Measurements from ENCODE around the gene OR1K1. TPM values are rescaled to one million over a fixed set of nuclear protein-coding genes. Genes with fewer than 3 reads are reported as not detected.
"Not testable (repeated sequence)": the region's sequence is repeated elsewhere in the genome, so short reads cannot be mapped to it uniquely, and the experiment has no call there.

Gene OR1K1
- polyA plus RNA-seq, 3 donors = not detected

DNA sequence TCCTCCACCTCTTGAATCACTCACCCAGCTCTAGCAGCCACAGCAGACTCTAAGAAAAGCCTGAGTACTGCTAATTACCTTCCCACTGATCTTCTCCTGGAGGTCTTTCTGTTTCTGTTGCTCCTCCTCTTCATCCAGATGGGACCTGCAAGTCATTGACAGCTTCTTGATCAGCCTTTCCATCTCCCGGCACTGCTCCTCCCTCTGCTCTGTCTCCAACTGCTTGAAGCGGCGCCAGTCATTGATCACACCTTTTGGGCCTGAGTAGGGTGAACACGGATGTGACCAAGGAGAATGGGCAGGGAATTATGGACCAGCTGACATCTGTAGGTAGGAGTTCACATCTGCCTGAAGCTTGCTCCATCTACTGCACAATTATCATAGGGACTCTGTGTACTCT lies 23.0 kb downstream of the OR1K1 start:
- H3K9ac ChIP-seq (ENCODE audit: insufficient read depth, low read length, poor library complexity, severe bottlenecking) = no peak overlapping the region
- Mint-ChIP-seq H3K4me1 (peaks cover 32% of the 10 kb centered on the region), H3K9me3 (no peaks in the 10 kb centered on the region), H3K27ac (peak overlapping the region in 2 of 7 donors; percentile 1 to 69), H3K36me3 (peaks cover 40 to 58% of the 10 kb centered on the region in 2 donors), H3K27me3 (ENCODE audit: low read depth in 3 of 3) (peaks cover 0 to 2% (median 0%) of the 10 kb centered on the region in 3 donors), H3K4me3 (no peak overlapping the region)
- no peak overlapping the region for H3K27ac ChIP-seq (ENCODE audit: low read depth in 1 of 2, low read length in 2 of 2)
- H2AFZ ChIP-seq (ENCODE audit: insufficient read depth, low read depth, low read length, poor library complexity, severe bottlenecking) = no peak overlapping the region
- H3K79me2 ChIP-seq (ENCODE audit: insufficient read depth, low read length) = peaks cover 57% of the 10 kb centered on the region
- no peak overlapping the region for H3K4me3 ChIP-seq (replicated peaks in 1 of 3; ENCODE audit: low read depth in 2 of 3, low read length in 3 of 3)
- DNase-seq = no peak
- H4K20me1 ChIP-seq (ENCODE audit: insufficient read depth, low read length) = peaks cover 43% of the 10 kb centered on the region
- no peaks in the 10 kb centered on the region for H3K27me3 ChIP-seq (ENCODE audit: control insufficient read depth in 2 of 2, insufficient read depth in 2 of 2, low read length in 2 of 2)
- 100% methylated on average over 1 of the region's 4 CpGs for WGBS (ENCODE audit: insufficient coverage)
- peaks cover 26 to 27% of the 10 kb centered on the region in 2 donors for H3K4me1 ChIP-seq (ENCODE audit: control insufficient read depth in 1 of 2, insufficient read depth in 2 of 2, low read length in 2 of 2)
- peaks cover 49 to 73% of the 10 kb centered on the region in 2 donors for H3K36me3 ChIP-seq (replicated peaks in 1 of 2; ENCODE audit: control insufficient read depth in 1 of 2, insufficient read depth in 2 of 2, low read length in 2 of 2)
- intact Hi-C loops (cut with micrococcal nuclease) = loop anchor here in 1 of 2 donors (10.0 kb wide), 1 partner anchor 558 kb away; the partner anchor contains the start of genes MRRF and RBM18
- no peaks in the 10 kb centered on the region for H3K9me3 ChIP-seq (replicated peaks in 1 of 2; ENCODE audit: control insufficient read depth in 1 of 2, insufficient read depth in 1 of 2, low read length in 2 of 2)
- TF ChIP-seq, protein P1, sequence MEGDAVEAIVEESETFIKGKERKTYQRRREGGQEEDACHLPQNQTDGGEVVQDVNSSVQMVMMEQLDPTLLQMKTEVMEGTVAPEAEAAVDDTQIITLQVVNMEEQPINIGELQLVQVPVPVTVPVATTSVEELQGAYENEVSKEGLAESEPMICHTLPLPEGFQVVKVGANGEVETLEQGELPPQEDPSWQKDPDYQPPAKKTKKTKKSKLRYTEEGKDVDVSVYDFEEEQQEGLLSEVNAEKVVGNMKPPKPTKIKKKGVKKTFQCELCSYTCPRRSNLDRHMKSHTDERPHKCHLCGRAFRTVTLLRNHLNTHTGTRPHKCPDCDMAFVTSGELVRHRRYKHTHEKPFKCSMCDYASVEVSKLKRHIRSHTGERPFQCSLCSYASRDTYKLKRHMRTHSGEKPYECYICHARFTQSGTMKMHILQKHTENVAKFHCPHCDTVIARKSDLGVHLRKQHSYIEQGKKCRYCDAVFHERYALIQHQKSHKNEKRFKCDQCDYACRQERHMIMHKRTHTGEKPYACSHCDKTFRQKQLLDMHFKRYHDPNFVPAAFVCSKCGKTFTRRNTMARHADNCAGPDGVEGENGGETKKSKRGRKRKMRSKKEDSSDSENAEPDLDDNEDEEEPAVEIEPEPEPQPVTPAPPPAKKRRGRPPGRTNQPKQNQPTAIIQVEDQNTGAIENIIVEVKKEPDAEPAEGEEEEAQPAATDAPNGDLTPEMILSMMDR (IDR thresholded peaks at IDR 0.05) = no peak
- no peak overlapping the region for H3K4me2 ChIP-seq (replicated peaks; ENCODE audit: extremely low read depth, low read length, poor library complexity, severe bottlenecking)

DNA sequence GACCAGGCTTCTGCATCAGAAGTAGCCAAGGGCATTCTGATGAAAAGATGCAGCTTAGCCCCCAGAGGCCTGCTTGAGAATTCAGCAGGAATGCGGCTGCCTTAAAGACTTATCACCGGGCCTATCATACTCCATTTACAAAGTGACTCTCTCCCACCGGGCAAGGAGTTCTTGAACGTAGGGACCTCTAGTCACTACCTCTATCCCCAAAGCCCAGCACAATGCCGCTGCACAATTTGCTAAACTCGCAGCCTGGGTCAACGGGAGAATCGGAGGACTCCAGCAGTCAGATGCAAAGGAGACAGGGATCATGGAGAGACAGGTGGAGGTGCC lies 27.8 kb downstream of the OR1K1 start:
- WGBS (ENCODE audit: insufficient coverage) = 0% methylated on average over 6 of the region's 8 CpGs
- peaks cover 20 to 26% of the 10 kb centered on the region in 2 donors for H3K36me3 Mint-ChIP-seq
- Histone ChIP-seq H3K9ac (ENCODE audit: insufficient read depth, low read length, poor library complexity, severe bottlenecking) (peak overlapping the region; percentile 85), H3K27ac (ENCODE audit: low read depth in 1 of 2, low read length in 2 of 2) (peak overlapping the region; percentile 87), H3K79me2 (ENCODE audit: insufficient read depth, low read length) (peaks cover 48% of the 10 kb centered on the region), H3K4me1 (ENCODE audit: control insufficient read depth in 1 of 2, insufficient read depth in 2 of 2, low read length in 2 of 2) (peaks cover 13 to 15% of the 10 kb centered on the region in 2 donors), H3K27me3 (ENCODE audit: control insufficient read depth in 2 of 2, insufficient read depth in 2 of 2, low read length in 2 of 2) (no peaks in the 10 kb centered on the region), H2AFZ (ENCODE audit: insufficient read depth, low read depth, low read length, poor library complexity, severe bottlenecking) (peak overlapping the region; percentile 82), H3K36me3 (replicated peaks in 1 of 2; ENCODE audit: control insufficient read depth in 1 of 2, insufficient read depth in 2 of 2, low read length in 2 of 2) (peaks cover 21 to 40% of the 10 kb centered on the region in 2 donors), H4K20me1 (ENCODE audit: insufficient read depth, low read length) (peaks cover 26% of the 10 kb centered on the region), H3K4me3 (replicated peaks in 1 of 3; ENCODE audit: low read depth in 2 of 3, low read length in 3 of 3) (peak overlapping the region; percentile 87 to 95 (median 91)), H3K9me3 (replicated peaks in 1 of 2; ENCODE audit: control insufficient read depth in 1 of 2, insufficient read depth in 1 of 2, low read length in 2 of 2) (no peaks in the 10 kb centered on the region), H3K4me2 (replicated peaks; ENCODE audit: extremely low read depth, low read length, poor library complexity, severe bottlenecking) (peak overlapping the region; percentile 92)
- H3K4me1 Mint-ChIP-seq = peaks cover 19% of the 10 kb centered on the region
- peak overlapping the region; percentile 88 to 97 (median 93) for H3K27ac Mint-ChIP-seq
- TF ChIP-seq, protein P1 (IDR thresholded peaks at IDR 0.05) = no peak
- H3K4me3 Mint-ChIP-seq = peak overlapping the region; percentile 94 to 98
- H3K9me3 Mint-ChIP-seq = peaks cover 0 to 2% (median 0%) of the 10 kb centered on the region in 7 donors
- DNase-seq = no peak
- intact Hi-C loops (cut with micrococcal nuclease) = loop anchor here in 1 of 2 donors (10.0 kb wide), 1 partner anchor 563 kb away; the partner anchor contains the start of genes MRRF and RBM18
- H3K27me3 Mint-ChIP-seq (ENCODE audit: low read depth in 3 of 3) = peaks cover 0 to 4% (median 4%) of the 10 kb centered on the region in 3 donors

DNA sequence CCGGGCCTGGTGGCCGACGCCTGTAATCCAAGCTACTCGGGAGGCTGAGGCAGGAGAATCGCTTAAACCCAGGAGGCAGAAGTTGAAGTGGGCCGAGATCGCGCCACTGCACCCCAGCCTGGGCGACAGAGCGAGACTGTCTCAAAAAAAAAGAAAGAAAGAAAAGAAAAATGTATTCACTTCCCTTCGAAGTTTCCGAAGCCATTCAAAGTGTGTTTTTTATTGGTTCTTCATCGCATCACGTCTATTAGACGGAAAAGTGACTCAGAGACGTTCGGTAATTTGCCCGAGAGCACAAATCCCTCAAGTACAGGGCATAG lies 29.0 kb downstream of the OR1K1 start:
- not testable (repeated sequence) for H3K9me3 ChIP-seq (replicated peaks in 1 of 2; ENCODE audit: control insufficient read depth in 1 of 2, insufficient read depth in 1 of 2, low read length in 2 of 2); DNase-seq; H3K27me3 Mint-ChIP-seq (ENCODE audit: low read depth in 3 of 3); H3K9me3 Mint-ChIP-seq; H3K27me3 ChIP-seq (ENCODE audit: control insufficient read depth in 2 of 2, insufficient read depth in 2 of 2, low read length in 2 of 2)
- Histone ChIP-seq H3K9ac (ENCODE audit: insufficient read depth, low read length, poor library complexity, severe bottlenecking) (peak overlapping the region; percentile 85), H3K79me2 (ENCODE audit: insufficient read depth, low read length) (peaks cover 40% of the 10 kb centered on the region), H3K4me2 (replicated peaks; ENCODE audit: extremely low read depth, low read length, poor library complexity, severe bottlenecking) (peak overlapping the region; percentile 92), H4K20me1 (ENCODE audit: insufficient read depth, low read length) (peaks cover 16% of the 10 kb centered on the region), H3K36me3 (replicated peaks in 1 of 2; ENCODE audit: control insufficient read depth in 1 of 2, insufficient read depth in 2 of 2, low read length in 2 of 2) (peaks cover 13 to 28% of the 10 kb centered on the region in 2 donors), H3K27ac (ENCODE audit: low read depth in 1 of 2, low read length in 2 of 2) (peak overlapping the region; percentile 87), H3K4me1 (ENCODE audit: control insufficient read depth in 1 of 2, insufficient read depth in 2 of 2, low read length in 2 of 2) (peaks cover 13 to 15% of the 10 kb centered on the region in 2 donors), H3K4me3 (replicated peaks in 1 of 3; ENCODE audit: low read depth in 2 of 3, low read length in 3 of 3) (peak overlapping the region; percentile 87 to 95 (median 91)), H2AFZ (ENCODE audit: insufficient read depth, low read depth, low read length, poor library complexity, severe bottlenecking) (peak overlapping the region; percentile 82)
- H3K4me1 Mint-ChIP-seq = peaks cover 17% of the 10 kb centered on the region
- intact Hi-C loops (cut with micrococcal nuclease) = loop anchor here in 1 of 2 donors (10.0 kb wide), 1 partner anchor 564 kb away; the partner anchor contains the start of genes MRRF and RBM18
- 51% methylated on average over 10 of the region's 18 CpGs for WGBS (ENCODE audit: insufficient coverage)
- H3K27ac Mint-ChIP-seq = peak overlapping the region; percentile 88 to 97 (median 93)
- peaks cover 12 to 21% of the 10 kb centered on the region in 2 donors for H3K36me3 Mint-ChIP-seq
- H3K4me3 Mint-ChIP-seq = peak overlapping the region; percentile 94 to 98

All from CD14-positive monocyte (primary cell).